HepG2 (cell line): ENCODE data around the gene MCM3. TPM values are rescaled to one million over a fixed set of nuclear protein-coding genes. Genes with fewer than 3 reads are reported as not detected.

Experiments used
- ATM ChIP-seq: fragments of 450-650 bp; IDR thresholded peaks from 2 replicates; pipeline ENCODE4 v1.7.1; 2017; ENCODE audit warnings: mild to moderate bottlenecking, borderline replicate concordance
- HMG20B ChIP-seq: conservative IDR thresholded peaks from 2 replicates; pipeline ENCODE4 v1.6.1; 2016; ENCODE audit warnings: missing genetic modification reagents, missing compliant biosample characterization
- HNRNPUL1 ChIP-seq: fragments of 200-400 bp; formaldehyde crosslinking; IDR thresholded peaks from 2 replicates; pipeline ENCODE4 v1.6.1; 2017; ENCODE audit warnings: low read depth, mild to moderate bottlenecking, low read length, moderate library complexity
- IKZF4 ChIP-seq: sonication (generic); formaldehyde crosslinking; IDR thresholded peaks from 2 replicates; pipeline ENCODE4 v1.5.1; 2020; ENCODE audit warnings: borderline replicate concordance, mild to moderate bottlenecking, low read depth, missing genetic modification reagents; ENCODE audit errors: not compliant biosample characterization
- IRF2 ChIP-seq: IDR thresholded peaks from 2 replicates; pipeline ENCODE4 v1.6.1; 2018; ENCODE audit warnings: missing genetic modification reagents, missing compliant biosample characterization
- KDM5A ChIP-seq: fragments of 200-600 bp; sonication (generic); IDR thresholded peaks from 2 replicates; pipeline ENCODE4 v1.7.0; 2018; ENCODE audit warnings: antibody characterized with exemption, mild to moderate bottlenecking, low read length, borderline replicate concordance
- MNT ChIP-seq: fragments of 450-650 bp; IDR thresholded peaks from 2 replicates; pipeline ENCODE4 v1.6.1; 2016
- NFAT5 ChIP-seq: sonication (generic); formaldehyde crosslinking; IDR thresholded peaks from 2 replicates; pipeline ENCODE4 v1.4.0; 2020; ENCODE audit warnings: missing genetic modification reagents
- REL ChIP-seq: sonication (generic); formaldehyde crosslinking; conservative IDR thresholded peaks from 2 replicates; pipeline ENCODE4 v1.8.0; 2022; ENCODE audit warnings: mild to moderate bottlenecking, missing genetic modification reagents, moderate library complexity
- REXO4 ChIP-seq: sonication (generic); formaldehyde crosslinking; IDR thresholded peaks from 2 replicates; pipeline ENCODE4 v1.8.0; 2022; ENCODE audit warnings: missing genetic modification reagents, mild to moderate bottlenecking, borderline replicate concordance
- SRSF9 ChIP-seq: fragments of 200-400 bp; formaldehyde crosslinking; IDR thresholded peaks from 2 replicates; pipeline ENCODE4 v1.6.1; 2018; ENCODE audit warnings: borderline replicate concordance, mild to moderate bottlenecking, low read depth, low read length; ENCODE audit not compliant: insufficient read depth, poor library complexity, severe bottlenecking
- TSC22D2 ChIP-seq: sonication (generic); formaldehyde crosslinking; IDR thresholded peaks from 2 replicates; pipeline ENCODE4 v1.5.1; 2020; ENCODE audit warnings: missing genetic modification reagents, mild to moderate bottlenecking, borderline replicate concordance
- ZNF7 ChIP-seq: IDR thresholded peaks from 2 replicates; pipeline ENCODE4 v1.6.1; 2016; ENCODE audit warnings: missing biosample characterization, missing genetic modification reagents
- ZNF709 ChIP-seq: sonication (generic); formaldehyde crosslinking; IDR thresholded peaks from 2 replicates; pipeline ENCODE4 v1.5.0; 2020; ENCODE audit warnings: mild to moderate bottlenecking, missing genetic modification reagents
- ZNF713 ChIP-seq: sonication (generic); formaldehyde crosslinking; IDR thresholded peaks from 2 replicates; pipeline ENCODE4 v1.4.0; 2020; ENCODE audit warnings: mild to moderate bottlenecking, missing genetic modification reagents
- ZNF768 ChIP-seq: sonication (generic); formaldehyde crosslinking; IDR thresholded peaks from 2 replicates; pipeline ENCODE4 v1.4.0; 2020; ENCODE audit warnings: missing genetic modification reagents
- ZNF780A ChIP-seq: sonication (generic); formaldehyde crosslinking; IDR thresholded peaks from 2 replicates; pipeline ENCODE4 v1.8.0; 2022; ENCODE audit warnings: mild to moderate bottlenecking, missing genetic modification reagents, moderate library complexity
- ZSCAN20 ChIP-seq: sonication (generic); formaldehyde crosslinking; IDR thresholded peaks from 2 replicates; pipeline ENCODE4 v1.4.0; 2020; ENCODE audit warnings: missing genetic modification reagents, mild to moderate bottlenecking, borderline replicate concordance
- polyA plus RNA-seq, 8 experiments: library from polyadenylated mRNA; depleted of rRNA in 3 of 8; stranded (reverse) in 7 of 8; unstranded in 1 of 8; fragments of >200 nt; fragmentation: Illumina TruSeq in 4 of 8; extraction: Trizol in 4 of 8; gene quantifications; 2 replicates each; pipeline versions ENCODE4 v1.2.1 to v1.2.3, GENCODE V29; 2011 to 2016; ENCODE audit warnings: low read depth in 4 of 8, missing spikeins in 1 of 8, mixed read lengths in 1 of 8; ENCODE audit not compliant: insufficient read depth in 1 of 8
- total RNA-seq, 5 experiments: library from RNA; depleted of rRNA; stranded (reverse); fragments of >200 nt; fragmentation: Illumina TruSeq; extraction: Trizol; gene quantifications; 2 replicates each; pipeline ENCODE4 v1.2.3, GENCODE V29; 2016; ENCODE audit warnings: low read depth in 1 of 5
- TF ChIP-seq, protein P1 (sequence below): sonication (generic); formaldehyde crosslinking; IDR thresholded peaks from 2 replicates; pipeline ENCODE4 v1.5.0; 2020; ENCODE audit warnings: missing genetic modification reagents, mild to moderate bottlenecking, borderline replicate concordance
- TF ChIP-seq, protein P2 (sequence below): sonication (generic); formaldehyde crosslinking; IDR thresholded peaks from 2 replicates; pipeline ENCODE4 v1.4.0; 2020; ENCODE audit warnings: missing genetic modification reagents, borderline replicate concordance

MCM3 gene
- total and polyA plus RNA-seq, 2 of the 13 experiments (the other 11 are each of a cell fraction or from before 2014, with no cell fraction given): 164 to 288 TPM

GRCh38 chr6:52284131-52284459 lies 447 bp downstream of the MCM3 start (continued):
- no peak for TF ChIP-seq HNRNPUL1
- no peak for TF ChIP-seq ZNF7
- no peak for TF ChIP-seq ZNF713 (CRISPR knock-in tag)
- TF ChIP-seq TSC22D2 (CRISPR knock-in tag): no peak
- TF ChIP-seq ZNF709 (CRISPR knock-in tag): 0 out of 2 replicates have a peak, but pooled peaks have one; percentile 13
- no peak for TF ChIP-seq ZSCAN20 (CRISPR knock-in tag)
- TF ChIP-seq SRSF9: no peak
- no peak for TF ChIP-seq NFAT5 (CRISPR knock-in tag)
- TF ChIP-seq, protein P1, sequence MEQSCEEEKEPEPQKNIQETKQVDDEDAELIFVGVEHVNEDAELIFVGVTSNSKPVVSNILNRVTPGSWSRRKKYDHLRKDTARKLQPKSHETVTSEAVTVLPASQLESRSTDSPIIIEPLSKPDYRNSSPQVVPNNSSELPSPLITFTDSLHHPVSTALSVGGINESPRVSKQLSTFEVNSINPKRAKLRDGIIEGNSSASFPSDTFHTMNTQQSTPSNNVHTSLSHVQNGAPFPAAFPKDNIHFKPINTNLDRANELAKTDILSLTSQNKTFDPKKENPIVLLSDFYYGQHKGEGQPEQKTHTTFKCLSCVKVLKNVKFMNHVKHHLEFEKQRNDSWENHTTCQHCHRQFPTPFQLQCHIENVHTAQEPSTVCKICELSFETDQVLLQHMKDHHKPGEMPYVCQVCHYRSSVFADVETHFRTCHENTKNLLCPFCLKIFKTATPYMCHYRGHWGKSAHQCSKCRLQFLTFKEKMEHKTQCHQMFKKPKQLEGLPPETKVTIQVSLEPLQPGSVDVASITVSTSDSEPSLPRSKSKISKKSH (CRISPR knock-in tag): no peak
- no peak for TF ChIP-seq ATM
- TF ChIP-seq HMG20B (CRISPR knock-in tag): 0 out of 2 replicates have a peak, but pooled peaks have one; percentile 5
- TF ChIP-seq MNT: no peak
- no peak for TF ChIP-seq REXO4 (CRISPR knock-in tag)
- no peak for TF ChIP-seq ZNF780A (CRISPR knock-in tag)
- TF ChIP-seq IKZF4 (CRISPR knock-in tag): no peak
- TF ChIP-seq ZNF768 (CRISPR knock-in tag): no peak
- TF ChIP-seq, protein P2, sequence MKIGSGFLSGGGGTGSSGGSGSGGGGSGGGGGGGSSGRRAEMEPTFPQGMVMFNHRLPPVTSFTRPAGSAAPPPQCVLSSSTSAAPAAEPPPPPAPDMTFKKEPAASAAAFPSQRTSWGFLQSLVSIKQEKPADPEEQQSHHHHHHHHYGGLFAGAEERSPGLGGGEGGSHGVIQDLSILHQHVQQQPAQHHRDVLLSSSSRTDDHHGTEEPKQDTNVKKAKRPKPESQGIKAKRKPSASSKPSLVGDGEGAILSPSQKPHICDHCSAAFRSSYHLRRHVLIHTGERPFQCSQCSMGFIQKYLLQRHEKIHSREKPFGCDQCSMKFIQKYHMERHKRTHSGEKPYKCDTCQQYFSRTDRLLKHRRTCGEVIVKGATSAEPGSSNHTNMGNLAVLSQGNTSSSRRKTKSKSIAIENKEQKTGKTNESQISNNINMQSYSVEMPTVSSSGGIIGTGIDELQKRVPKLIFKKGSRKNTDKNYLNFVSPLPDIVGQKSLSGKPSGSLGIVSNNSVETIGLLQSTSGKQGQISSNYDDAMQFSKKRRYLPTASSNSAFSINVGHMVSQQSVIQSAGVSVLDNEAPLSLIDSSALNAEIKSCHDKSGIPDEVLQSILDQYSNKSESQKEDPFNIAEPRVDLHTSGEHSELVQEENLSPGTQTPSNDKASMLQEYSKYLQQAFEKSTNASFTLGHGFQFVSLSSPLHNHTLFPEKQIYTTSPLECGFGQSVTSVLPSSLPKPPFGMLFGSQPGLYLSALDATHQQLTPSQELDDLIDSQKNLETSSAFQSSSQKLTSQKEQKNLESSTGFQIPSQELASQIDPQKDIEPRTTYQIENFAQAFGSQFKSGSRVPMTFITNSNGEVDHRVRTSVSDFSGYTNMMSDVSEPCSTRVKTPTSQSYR (CRISPR knock-in tag): peak; percentile 90
- no peak for TF ChIP-seq IRF2 (CRISPR knock-in tag)
- 0 out of 2 replicates have a peak, but pooled peaks have one; percentile 59 for TF ChIP-seq KDM5A
- no peak for TF ChIP-seq REL (CRISPR knock-in tag)
